ENCODE results near the gene CORT. TPM values are rescaled to one million over a fixed set of nuclear protein-coding genes. Genes with fewer than 3 reads are reported as not detected.
A peak's percentile ranks its signal among the peaks of the same experiment; 100 is the strongest.
"Not testable (repeated sequence)": the region's sequence is repeated elsewhere in the genome, so short reads cannot be mapped to it uniquely, and the experiment has no call there.

Gene CORT
- total and polyA plus RNA-seq, 7 donors = 0.18 to 1.1 TPM; not detected in 5

GRCh38 chr1:10470043-10470442, 20.2 kb downstream of the CORT start:
- peaks cover 7 to 51% of the 10 kb centered on the region in 2 donors for H3K36me3 ChIP-seq (ENCODE audit: insufficient read depth in 1 of 2, low read depth in 1 of 2)
- no peak overlapping the region for H3K27ac ChIP-seq
- intact Hi-C loops (cut with DNase I) = no loop called here
- H3K9me3 ChIP-seq = no peaks in the 10 kb centered on the region
- DNase-seq (no peak), ATAC-seq (no peak)
- peaks cover 12% of the 10 kb centered on the region for H3K4me1 ChIP-seq
- WGBS, 3 donors = 91 to 99% (median 96%) methylated on average over 4 of the region's 4 CpGs
- no peaks in the 10 kb centered on the region for H3K27me3 ChIP-seq (ENCODE audit: insufficient read depth in 3 of 3, low read length in 2 of 3)
- no peak for TF ChIP-seq CTCF (IDR thresholded peaks at IDR 0.05)
- H3K4me3 ChIP-seq = no peak overlapping the region

- 8 to 10% (median 9%) methylated on average over 23 of the region's 23 CpGs for WGBS, 3 donors
- Histone ChIP-seq H3K4me1 (peaks cover 23% of the 10 kb centered on the region), H3K9me3 (no peaks in the 10 kb centered on the region), H3K27ac (peak overlapping the region; percentile 77), H3K27me3 (ENCODE audit: insufficient read depth in 3 of 3, low read length in 2 of 3) (no peaks in the 10 kb centered on the region), H3K36me3 (ENCODE audit: insufficient read depth in 1 of 2, low read depth in 1 of 2) (peaks cover 7 to 36% of the 10 kb centered on the region in 2 donors), H3K4me3 (peak overlapping the region; percentile 95)
- ATAC-seq = no peak
- peak; percentile 16 to 51 for DNase-seq
- no peak for TF ChIP-seq CTCF (IDR thresholded peaks at IDR 0.05)
- intact Hi-C loops (cut with DNase I) = no loop called here
These were observed 21.8 kb downstream of the CORT start for GRCh38 chr1:10471411-10472219.

GRCh38 chr1:10472220-10473144, 22.7 kb downstream of the CORT start, which contains the start of gene DFFA:
Gene DFFA (minus strand): TSS chr1:10472529. CDS start chr1:10472458, 71 bp downstream.
- peak; percentile 93 to 95 for DNase-seq
- intact Hi-C loops (cut with DNase I) = no loop called here
- Histone ChIP-seq H3K4me3 (peak within 1 kb of the TSS; percentile 95), H3K9me3 (no peaks in the 10 kb centered on the region), H3K27me3 (ENCODE audit: insufficient read depth in 3 of 3, low read length in 2 of 3) (no peaks in the 10 kb centered on the region), H3K27ac (peak within 1 kb of the TSS; percentile 77), H3K36me3 (ENCODE audit: insufficient read depth in 1 of 2, low read depth in 1 of 2) (peaks cover 7 to 27% of the 10 kb centered on the region in 2 donors), H3K4me1 (peaks cover 23% of the 10 kb centered on the region)
- 2% methylated on average over 59 of the region's 59 CpGs for WGBS, 3 donors
- ATAC-seq = peak; percentile 88 to 93 (median 92)
- no peak for TF ChIP-seq CTCF (IDR thresholded peaks at IDR 0.05)

- intact Hi-C loops (cut with DNase I) = no loop called here
- no peak for ATAC-seq
- 86 to 92% (median 91%) methylated on average over 23 of the region's 23 CpGs for WGBS, 3 donors
- H3K4me3 ChIP-seq = peak overlapping the region; percentile 95
- H3K36me3 ChIP-seq (ENCODE audit: insufficient read depth in 1 of 2, low read depth in 1 of 2) = peaks cover 6 to 19% of the 10 kb centered on the region in 2 donors
- H3K4me1 ChIP-seq = peaks cover 23% of the 10 kb centered on the region
- peak overlapping the region; percentile 77 for H3K27ac ChIP-seq
- H3K9me3 ChIP-seq = no peaks in the 10 kb centered on the region
- DNase-seq = no peak
- H3K27me3 ChIP-seq (ENCODE audit: insufficient read depth in 3 of 3, low read length in 2 of 3) = no peaks in the 10 kb centered on the region
- no peak for TF ChIP-seq CTCF (IDR thresholded peaks at IDR 0.05)
These were observed 23.4 kb downstream of the CORT start for GRCh38 chr1:10473145-10473765.

- WGBS, 3 donors = 78 to 90% (median 88%) methylated on average over 10 of the region's 10 CpGs
- not testable (repeated sequence) for DNase-seq
These were observed 24.4 kb downstream of the CORT start for GRCh38 chr1:10474309-10474612.

More at GRCh38 chr1:10474309-10474612, 24.4 kb downstream of the CORT start:
- H3K9me3 ChIP-seq; ATAC-seq; H3K36me3 ChIP-seq (ENCODE audit: insufficient read depth in 1 of 2, low read depth in 1 of 2); H3K27me3 ChIP-seq (ENCODE audit: insufficient read depth in 3 of 3, low read length in 2 of 3); intact Hi-C loops (cut with DNase I): not testable (repeated sequence)
- Histone ChIP-seq H3K4me3 (peak overlapping the region; percentile 91), H3K27ac (peak overlapping the region; percentile 86), H3K4me1 (peaks cover 23% of the 10 kb centered on the region)

Data from psoas muscle (tissue), 8 donors.